ENCODE data around the gene LRRC75B. TPM values are rescaled to one million over a fixed set of nuclear protein-coding genes. Genes with fewer than 3 reads are reported as not detected.

LRRC75B gene
- total and polyA plus RNA-seq, 9 of the 15 experiments (the other 6 are each of a cell fraction or from before 2014, with no cell fraction given): 0.10 to 2.8 (median 1.0) TPM; not detected in 1

DNA sequence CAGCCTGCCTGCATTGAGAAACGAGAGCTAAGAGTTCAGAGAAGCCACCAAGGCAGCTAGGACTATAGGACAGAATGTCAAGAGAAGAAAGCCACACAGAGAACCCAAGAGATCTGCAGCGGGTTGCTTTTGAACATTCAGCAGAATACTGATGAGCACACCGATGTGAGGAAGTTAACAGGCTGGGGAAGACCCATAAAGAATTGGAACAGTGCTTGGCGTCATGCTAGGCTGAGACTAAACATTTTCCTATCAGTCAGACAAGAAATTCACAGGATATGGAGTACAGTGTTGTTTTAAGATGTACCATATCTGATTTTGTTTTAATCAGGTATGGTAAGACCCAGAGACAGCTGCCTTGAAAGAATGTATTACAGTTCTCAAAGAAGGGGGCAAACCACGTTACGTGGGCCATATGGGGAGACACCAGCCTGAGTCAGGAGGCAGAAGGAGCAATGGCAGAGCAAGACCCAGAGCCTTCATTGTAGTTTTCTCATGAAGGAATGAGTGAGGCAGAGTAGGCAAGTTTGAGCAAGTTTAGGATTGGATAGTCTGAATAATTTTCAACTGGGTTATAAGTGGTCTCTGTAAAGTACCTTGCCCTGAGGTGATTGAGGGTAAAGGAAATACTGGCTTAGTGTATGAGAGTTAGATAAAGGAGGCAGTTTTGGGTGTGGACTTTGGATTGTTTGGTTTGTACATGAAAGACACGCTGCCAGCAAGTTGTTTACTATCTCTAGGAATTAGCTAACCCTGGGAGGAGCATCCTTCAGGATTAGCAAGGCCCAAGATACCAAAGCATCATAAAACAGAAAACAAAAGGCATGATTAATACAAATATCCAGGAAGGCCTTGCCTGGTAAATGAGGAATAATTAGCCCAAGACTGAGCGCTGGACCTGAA is 14.3 kb downstream of the LRRC75B start:
- BruUV-seq (replicated peaks): no TSS peak
- WGBS (ENCODE audit: insufficient coverage, low coverage, missing lambda C conversion rate): 48% methylated on average over 5 of the region's 8 CpGs
- in situ Hi-C loops (cut with MboI): no loop called here

DNA sequence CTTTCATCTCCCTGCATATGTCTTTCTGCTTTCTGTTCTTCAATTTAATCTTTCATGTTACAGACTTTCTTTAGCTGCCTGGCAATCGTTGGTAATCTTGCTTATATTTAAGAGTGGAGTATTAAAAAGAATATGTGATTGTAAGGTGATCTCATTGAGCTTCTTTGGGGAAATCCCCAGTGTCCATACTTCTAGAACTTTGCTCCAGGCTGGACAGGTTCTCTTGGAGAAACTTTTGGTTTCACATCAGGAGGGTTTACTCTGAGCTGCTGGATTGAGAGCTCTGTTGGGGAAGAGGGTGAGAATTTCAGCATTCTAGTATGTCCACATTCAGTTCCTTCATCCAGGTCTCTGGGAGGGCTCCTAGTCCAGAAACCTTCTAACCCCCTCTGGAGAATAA is 16.1 kb downstream of the LRRC75B start:
- POLR2A ChIA-PET: interaction anchor here (0.6 to 1.5 kb wide), 2 partner anchors 13 to 15 kb away, joined by 3 read pairs; no protein-coding TSS in a partner anchor
- intact Hi-C loops (cut with micrococcal nuclease): no loop called here
- TF ChIP-seq ZNF717 (CRISPR knock-in tag; IDR thresholded peaks at IDR 0.05) (no peak), MYC (IDR thresholded peaks at IDR 0.05; ENCODE audit: low read depth, low read length) (no peak), MYC (CRISPR knock-in tag; IDR thresholded peaks at IDR 0.05; ENCODE audit: borderline replicate concordance, low read depth) (no peak), EGR1 (conservative IDR thresholded peaks at IDR 0.05) (no peak), CBX1 (IDR thresholded peaks at IDR 0.05; ENCODE audit: low read depth) (no peak), SRSF7 (optimal IDR thresholded peaks at IDR 0.05; ENCODE audit: low read depth, low read length) (no peak), ZNF146 (CRISPR knock-in tag; IDR thresholded peaks at IDR 0.05; ENCODE audit: unreplicated experiment) (no peak), SMAD2 (IDR thresholded peaks at IDR 0.05; ENCODE audit: low read depth, low read length) (no peak), RBM39 (optimal IDR thresholded peaks at IDR 0.05; ENCODE audit: low read depth, low read length) (no peak)

More for the DNA sequence above, 14.3 kb downstream of the LRRC75B start:
- ChIA-PET POLR2A (interaction anchor here (0.6 to 1.6 kb wide), 3 partner anchors 13 to 38 kb away, joined by 3 to 4 read pairs (median 4); no protein-coding TSS in a partner anchor), CTCF (ENCODE audit: low intra/inter-chr PET ratio) (no interaction called here)
- FAIRE-seq: no peak
- ATAC-seq: peak; percentile 22; the same call in 2 of the 3 replicates
- Histone ChIP-seq H3K9me1 (ENCODE audit: control insufficient read depth, insufficient read depth, low read length) (no peaks in the 10 kb centered on the region), H3K27ac (ENCODE audit: extremely low read depth, low read depth, low read length) (no peak overlapping the region), H3K36me3 (ENCODE audit: control insufficient read depth, insufficient read depth, low read length) (peaks cover 12% of the 10 kb centered on the region; the same call in 2 of the 3 replicates), H3K4me2 (ENCODE audit: insufficient read depth, low read length) (no peak overlapping the region), H3K79me2 (ENCODE audit: control insufficient read depth, insufficient read depth, low read length) (no peaks in the 10 kb centered on the region; the same call in 2 of the 3 replicates), H3K4me1 (replicated peaks in 1 of 2; ENCODE audit: control insufficient read depth in 2 of 2, insufficient read depth in 2 of 2, low read length in 2 of 2) (peaks cover 0 to 4% of the 10 kb centered on the region in 2 experiments; a peak in 2 of 5 replicates), H3K4me3 (no peak overlapping the region), H3K9me3 (replicated peaks; ENCODE audit: control insufficient read depth, insufficient read depth, low read depth, low read length) (no peaks in the 10 kb centered on the region), H3K27me3 (ENCODE audit: control insufficient read depth in 2 of 2, insufficient read depth in 2 of 2, low read length in 2 of 2) (no peaks in the 10 kb centered on the region), H3K9ac (ENCODE audit: insufficient read depth in 1 of 2, low read depth in 2 of 2, low read length in 2 of 2) (no peak overlapping the region), H4K20me1 (replicated peaks; ENCODE audit: control insufficient read depth, insufficient read depth, low read length) (no peaks in the 10 kb centered on the region), H2AFZ (ENCODE audit: low read depth, low read length) (no peak overlapping the region)
- intact Hi-C loops (cut with micrococcal nuclease): no loop called here
- TF ChIP-seq MTF1 (CRISPR knock-in tag; IDR thresholded peaks at IDR 0.05; ENCODE audit: borderline replicate concordance) (no peak), MCM5 (IDR thresholded peaks at IDR 0.05; ENCODE audit: low read depth) (no peak), SUPT5H (IDR thresholded peaks at IDR 0.05) (0 out of 2 replicates have a peak, but pooled peaks have one; percentile 17), POLR2A (conservative IDR thresholded peaks at IDR 0.05) (peak; percentile 30; the same call in 1 of the 2 replicates), MAFF (IDR thresholded peaks at IDR 0.05; ENCODE audit: low read length) (no peak)
- no peak for DNase-seq (ENCODE audit: extremely low read depth in 1 of 4, low spot score in 3 of 4)

More for the DNA sequence above, 16.1 kb downstream of the LRRC75B start:
- ATAC-seq (no peak), FAIRE-seq (no peak), DNase-seq (ENCODE audit: extremely low read depth in 1 of 4, low spot score in 3 of 4) (no peak)
- Histone ChIP-seq H3K4me3 (no peak overlapping the region), H3K4me1 (replicated peaks in 1 of 2; ENCODE audit: control insufficient read depth in 2 of 2, insufficient read depth in 2 of 2, low read length in 2 of 2) (no peaks in the 10 kb centered on the region; a peak in 1 of 5 replicates), H3K79me2 (ENCODE audit: control insufficient read depth, insufficient read depth, low read length) (no peaks in the 10 kb centered on the region; the same call in 2 of the 3 replicates), H3K27ac (ENCODE audit: extremely low read depth, low read depth, low read length) (no peak overlapping the region), H2AFZ (ENCODE audit: low read depth, low read length) (no peak overlapping the region), H3K36me3 (ENCODE audit: control insufficient read depth, insufficient read depth, low read length) (peaks cover 29% of the 10 kb centered on the region), H3K27me3 (ENCODE audit: control insufficient read depth in 2 of 2, insufficient read depth in 2 of 2, low read length in 2 of 2) (no peaks in the 10 kb centered on the region), H3K9ac (ENCODE audit: insufficient read depth in 1 of 2, low read depth in 2 of 2, low read length in 2 of 2) (no peak overlapping the region), H3K9me3 (replicated peaks; ENCODE audit: control insufficient read depth, insufficient read depth, low read depth, low read length) (no peaks in the 10 kb centered on the region), H4K20me1 (replicated peaks; ENCODE audit: control insufficient read depth, insufficient read depth, low read length) (no peaks in the 10 kb centered on the region), H3K4me2 (ENCODE audit: insufficient read depth, low read length) (no peak overlapping the region), H3K9me1 (ENCODE audit: control insufficient read depth, insufficient read depth, low read length) (no peaks in the 10 kb centered on the region)
- BruUV-seq (replicated peaks): no TSS peak
- WGBS (ENCODE audit: insufficient coverage, low coverage, missing lambda C conversion rate): 63% methylated on average over 1 of the region's 1 CpG
- in situ Hi-C loops (cut with MboI): no loop called here
- CTCF ChIA-PET (ENCODE audit: low intra/inter-chr PET ratio): no interaction called here
